AG04449 (cell line): ENCODE data around the gene HIGD2A.

Source experiments
- CTCF ChIA-PET: fragments of 350-600 bp; formaldehyde crosslinking; extraction: SDS; loops from one replicate; lab custom pipeline; 2021; ENCODE audit warnings: antibody characterized with exemption; lab: Yijun Ruan, JAX
- POLR2A ChIA-PET: fragments of 400-600, 350-600 bp; formaldehyde crosslinking; extraction: SDS; loops from one replicate; lab custom pipeline; 2020; ENCODE audit warnings: antibody characterized with exemption, inconsistent platforms; lab: Yijun Ruan, JAX
- DNase-seq: peaks from one replicate; pipeline ENCODE4 v3.0.0-alpha.2; 2010; ENCODE audit warnings: low read depth, low spot score
- H3K4me3 ChIP-seq: 2 replicates; pipeline ENCODE4 v1.5.1; 2011; ENCODE audit warnings: low read depth, mild to moderate bottlenecking, control low read depth, low read length
- CTCF ChIP-seq: IDR thresholded peaks from one replicate; pipeline ENCODE4 v1.5.1; 2011; ENCODE audit warnings: mild to moderate bottlenecking, moderate library complexity, low read length, control low read depth, inconsistent platforms; ENCODE audit not compliant: insufficient read depth; ENCODE audit errors: missing control alignments

Gene HIGD2A

GRCh38 chr5:176429972-176430371 is 41.4 kb downstream of the HIGD2A start:
- CTCF ChIA-PET: interaction anchor here (1.4 to 5.9 kb wide), 3 partner anchors 11 to 18 kb away, joined by 3 to 33 read pairs (median 13); partner anchors contain the start of genes CLTB and FAF2

GRCh38 chr5:176432707-176433106 is 44.2 kb downstream of the HIGD2A start:
- no peak overlapping the region for H3K4me3 ChIP-seq
- ChIA-PET CTCF (interaction anchor here (5.9 kb wide), 1 partner anchor 15 kb away, joined by 33 read pairs; the partner anchor contains the start of gene FAF2), POLR2A (no interaction called here)
- no peak for TF ChIP-seq CTCF
- DNase-seq: no peak

More at GRCh38 chr5:176429972-176430371, 41.4 kb downstream of the HIGD2A start:
- H3K4me3 ChIP-seq: no peak overlapping the region
- no peak for TF ChIP-seq CTCF
- DNase-seq: no peak
- POLR2A ChIA-PET: no interaction called here

GRCh38 chr5:176436656-176437055 is 48.1 kb downstream of the HIGD2A start:
- DNase-seq: no peak
- peak overlapping the region; percentile 13; the same call in 1 of the 2 replicates for H3K4me3 ChIP-seq
- TF ChIP-seq CTCF: no peak
- POLR2A ChIA-PET: no interaction called here
- CTCF ChIA-PET: interaction anchor here (0.6 to 1.0 kb wide), 2 partner anchors 12 to 40 kb away, joined by 3 to 7 read pairs; partner anchors contain the start of gene FAF2

- no peak overlapping the region for H3K4me3 ChIP-seq
- DNase-seq: peak; percentile 52
- no peak for TF ChIP-seq CTCF
- ChIA-PET POLR2A (interaction anchor here (0.9 kb wide), 1 partner anchor 8 kb away, joined by 3 read pairs; no protein-coding TSS in a partner anchor), CTCF (interaction anchor here (1.0 to 4.7 kb wide), 2 partner anchors 10 to 22 kb away, joined by 3 to 25 read pairs; partner anchors contain the start of genes CLTB and FAF2)
Observed at GRCh38 chr5:176438959-176439757, 50.6 kb downstream of the HIGD2A start.
